Smooth muscle cell (in vitro differentiated cells): ENCODE results near the gene PPP1R3G. TPM values are rescaled to one million over a fixed set of nuclear protein-coding genes. Genes with fewer than 3 reads are reported as not detected.

Experiments
- DNase-seq: peaks from one replicate; lab custom pipeline; 2025; ENCODE audit not compliant: unreplicated experiment; lab: John Stamatoyannopoulos, UW
- H2AFZ ChIP-seq: fragments of 200-600 bp; sonication (generic); 2 replicates; pipeline ENCODE4 v1.6.0; 2016; ENCODE audit warnings: antibody characterized with exemption, low read depth, mild to moderate bottlenecking
- H3F3A ChIP-seq: fragments of 200-600 bp; sonication (generic); 2 replicates; pipeline ENCODE4 v1.6.0; 2017; ENCODE audit warnings: antibody characterized with exemption, low read depth
- H3K27ac ChIP-seq: fragments of 200-600 bp; sonication (generic); 2 replicates; pipeline ENCODE4 v1.5.1; 2016; ENCODE audit warnings: low read depth, mild to moderate bottlenecking
- H3K27me3 ChIP-seq: fragments of 200-600 bp; sonication (generic); 2 replicates; pipeline ENCODE4 v1.6.1; 2016; ENCODE audit warnings: low read depth, mild to moderate bottlenecking
- H3K36me3 ChIP-seq: fragments of 200-600 bp; sonication (generic); 2 replicates; pipeline ENCODE4 v1.5.1; 2016; ENCODE audit warnings: low read depth
- H3K4me1 ChIP-seq: fragments of 200-600 bp; sonication (generic); 2 replicates; pipeline ENCODE4 v1.5.1; 2016; ENCODE audit warnings: low read depth
- H3K4me2 ChIP-seq: fragments of 200-600 bp; sonication (generic); 2 replicates; pipeline ENCODE4 v1.6.0; 2016; ENCODE audit warnings: mild to moderate bottlenecking
- H3K4me3 ChIP-seq: fragments of 200-600 bp; sonication (generic); 2 replicates; pipeline ENCODE4 v1.5.1; 2016; ENCODE audit warnings: mild to moderate bottlenecking
- H3K79me2 ChIP-seq: fragments of 200-600 bp; sonication (generic); 2 replicates; pipeline ENCODE4 v1.6.0; 2016; ENCODE audit warnings: low read depth, mild to moderate bottlenecking
- H3K9ac ChIP-seq: fragments of 200-600 bp; sonication (generic); 2 replicates; pipeline ENCODE4 v1.6.0; 2016; ENCODE audit warnings: low read depth
- H3K9me3 ChIP-seq: fragments of 200-600 bp; sonication (generic); replicated peaks from 2 replicates; pipeline ENCODE4 v1.5.1; 2016; ENCODE audit warnings: low read depth
- H4K20me1 ChIP-seq: fragments of 200-600 bp; sonication (generic); 2 replicates; pipeline ENCODE4 v1.6.0; 2016; ENCODE audit warnings: low read depth
- CTCF ChIP-seq: fragments of 200-600 bp; sonication (generic); IDR thresholded peaks from 2 replicates; pipeline ENCODE4 v1.5.1; 2017; ENCODE audit warnings: borderline replicate concordance, mild to moderate bottlenecking, antibody characterized with exemption; ENCODE audit not compliant: insufficient read depth, poor library complexity, severe bottlenecking
- WGBS: methylation state at CpG from one replicate; pipeline ENCODE4 v1.1.7; 2016; ENCODE audit warnings: low lambda C conversion rate; 5-methylcytosine and 5-hydroxymethylcytosine counted together
- polyA plus RNA-seq: library from polyadenylated mRNA; unstranded; fragments of >200 nt; fragmentation: Nextera tagmentation; extraction: Ambion mirVana; gene quantifications from 2 replicates; pipeline ENCODE4 v1.2.1, GENCODE V29; 2016
- total RNA-seq: library from RNA; depleted of rRNA; stranded (reverse); fragments of >200 nt; gene quantifications from 2 replicates; pipeline ENCODE4 v1.2.3, GENCODE V29; 2014

PPP1R3G gene
- total and polyA plus RNA-seq, 2 experiments from 2014 or later: 0.63 to 1.4 TPM

GRCh38 chr6:5042436-5042835 is 42.7 kb upstream of the PPP1R3G start:
- H2AFZ ChIP-seq: no peak overlapping the region
- WGBS: 85% methylated on average over 3 of the region's 3 CpGs
- H3K4me1 ChIP-seq: no peaks in the 10 kb centered on the region
- no peak overlapping the region for H3K4me2 ChIP-seq
- no peaks in the 10 kb centered on the region for H3K36me3 ChIP-seq
- no peak for TF ChIP-seq CTCF
- H3K79me2 ChIP-seq: no peaks in the 10 kb centered on the region
- no peaks in the 10 kb centered on the region for H3F3A ChIP-seq
- H3K27ac ChIP-seq: no peak overlapping the region
- no peaks in the 10 kb centered on the region for H3K9me3 ChIP-seq
- H3K4me3 ChIP-seq: no peak overlapping the region
- no peak overlapping the region for H3K9ac ChIP-seq
- DNase-seq: no peak
- H4K20me1 ChIP-seq: no peaks in the 10 kb centered on the region
- H3K27me3 ChIP-seq: no peaks in the 10 kb centered on the region

- no peak overlapping the region for H3K27ac ChIP-seq
- no peak for DNase-seq
Measured at GRCh38 chr6:5044866-5045265, 40.3 kb upstream of the PPP1R3G start.

GRCh38 chr6:5045416-5045815 is 39.7 kb upstream of the PPP1R3G start:
- Histone ChIP-seq H3F3A (no peaks in the 10 kb centered on the region), H3K36me3 (no peaks in the 10 kb centered on the region), H3K9ac (no peak overlapping the region), H3K4me1 (no peaks in the 10 kb centered on the region), H3K4me2 (no peak overlapping the region), H3K27me3 (no peaks in the 10 kb centered on the region), H3K79me2 (no peaks in the 10 kb centered on the region), H2AFZ (no peak overlapping the region), H3K4me3 (no peak overlapping the region), H3K27ac (no peak overlapping the region), H3K9me3 (no peaks in the 10 kb centered on the region), H4K20me1 (no peaks in the 10 kb centered on the region)
- 52% methylated on average over 8 of the region's 8 CpGs for WGBS
- DNase-seq: no peak
- no peak for TF ChIP-seq CTCF

More at GRCh38 chr6:5044866-5045265, 40.3 kb upstream of the PPP1R3G start:
- H3K27me3 ChIP-seq: no peaks in the 10 kb centered on the region
- no peaks in the 10 kb centered on the region for H3K79me2 ChIP-seq
- H4K20me1 ChIP-seq: no peaks in the 10 kb centered on the region
- no peak overlapping the region for H3K4me2 ChIP-seq
- no peaks in the 10 kb centered on the region for H3K4me1 ChIP-seq
- no peaks in the 10 kb centered on the region for H3F3A ChIP-seq
- no peaks in the 10 kb centered on the region for H3K36me3 ChIP-seq
- H3K4me3 ChIP-seq: no peak overlapping the region
- TF ChIP-seq CTCF: no peak
- no peaks in the 10 kb centered on the region for H3K9me3 ChIP-seq
- 97% methylated on average over 3 of the region's 3 CpGs for WGBS
- H2AFZ ChIP-seq: no peak overlapping the region
- H3K9ac ChIP-seq: no peak overlapping the region

DNA sequence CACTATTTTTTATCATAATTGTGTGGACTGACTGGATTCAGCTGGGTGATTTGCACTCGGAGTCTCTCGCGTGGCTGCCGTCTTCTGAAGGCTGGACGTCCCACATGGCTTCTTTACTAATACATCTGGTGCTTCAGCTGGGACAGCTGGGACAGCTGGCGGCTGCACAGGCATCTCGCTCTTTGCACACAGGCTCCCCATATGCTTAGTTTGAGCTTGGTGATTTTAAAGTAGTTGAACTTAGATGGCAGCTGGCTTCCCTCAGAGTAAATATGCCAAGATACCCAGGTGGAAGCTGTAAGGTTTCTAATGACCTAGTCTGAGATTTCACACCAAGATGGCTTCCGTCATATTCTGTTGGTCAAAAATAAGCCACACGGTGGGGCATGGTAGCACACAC is 38.7 kb upstream of the PPP1R3G start:
- WGBS: 96% methylated on average over 9 of the region's 9 CpGs
- no peaks in the 10 kb centered on the region for H3F3A ChIP-seq

More for the DNA sequence above, 38.7 kb upstream of the PPP1R3G start:
- Histone ChIP-seq H3K4me3 (no peak overlapping the region), H3K4me1 (no peaks in the 10 kb centered on the region), H3K9me3 (peaks cover 9% of the 10 kb centered on the region), H3K4me2 (no peak overlapping the region), H3K9ac (no peak overlapping the region), H2AFZ (no peak overlapping the region), H4K20me1 (no peaks in the 10 kb centered on the region), H3K36me3 (peaks cover 3% of the 10 kb centered on the region), H3K27me3 (no peaks in the 10 kb centered on the region), H3K79me2 (no peaks in the 10 kb centered on the region), H3K27ac (no peak overlapping the region)
- TF ChIP-seq CTCF: no peak
- DNase-seq: no peak
